SU-DHL-6 (cell line): ENCODE measurements around the gene RPS6KA2.

Source experiments
- H2AFZ ChIP-seq: fragments of 200-600 bp; sonication (generic); 2 replicates; pipeline ENCODE4 v1.6.1; 2014; ENCODE audit warnings: low read depth, mild to moderate bottlenecking, moderate library complexity, mixed read lengths, antibody characterized with exemption, low read length; ENCODE audit not compliant: severe bottlenecking
- H3F3A ChIP-seq: fragments of 200-600 bp; shearing (Covaris generic); 2 replicates; pipeline ENCODE4 v1.6.0; 2016; ENCODE audit warnings: antibody characterized with exemption, mild to moderate bottlenecking; ENCODE audit not compliant: insufficient read depth
- H3K27ac ChIP-seq: fragments of 200-600 bp; sonication (generic); 2 replicates; pipeline ENCODE4 v1.5.1; 2016; ENCODE audit warnings: low read depth, mild to moderate bottlenecking, low read length, moderate library complexity, mixed read lengths
- H3K27me3 ChIP-seq: fragments of 200-600 bp; sonication (generic), shearing (Covaris generic); 2 replicates; pipeline ENCODE4 v1.6.0; 2014; ENCODE audit warnings: mild to moderate bottlenecking, low read length
- H3K36me3 ChIP-seq: fragments of 200-600 bp; sonication (generic); 2 replicates; pipeline ENCODE4 v1.6.1; 2014; ENCODE audit warnings: mild to moderate bottlenecking, low read length, mixed read lengths
- H3K4me2 ChIP-seq: fragments of 300-600, 200-600 bp; shearing (Covaris generic), sonication (generic); 2 replicates; pipeline ENCODE4 v1.6.0; 2014; ENCODE audit warnings: low read length, low read depth, mild to moderate bottlenecking; ENCODE audit not compliant: poor library complexity, severe bottlenecking
- H3K4me3 ChIP-seq: fragments of 200-600 bp; sonication (generic); 2 replicates; pipeline ENCODE4 v1.5.1; 2014; ENCODE audit warnings: antibody characterized with exemption, low read length, mild to moderate bottlenecking, mixed read lengths; ENCODE audit not compliant: insufficient read depth, poor library complexity, severe bottlenecking
- H3K79me2 ChIP-seq: fragments of 200-600 bp; sonication (generic); 2 replicates; pipeline ENCODE4 v1.6.1; 2014; ENCODE audit warnings: mild to moderate bottlenecking, low read length, moderate library complexity; ENCODE audit not compliant: insufficient read depth
- H3K9ac ChIP-seq: fragments of 200-600 bp; sonication (generic); 2 replicates; pipeline ENCODE4 v1.7.0; 2014; ENCODE audit warnings: mild to moderate bottlenecking, low read length
- H3K9me2 ChIP-seq: fragments of 200-600 bp; sonication (generic); replicated peaks from 2 replicates; pipeline ENCODE4 v1.6.1; 2014; ENCODE audit warnings: low read length; ENCODE audit not compliant: insufficient read depth
- H3K9me3 ChIP-seq: fragments of 200-600 bp; sonication (generic); 2 replicates; pipeline ENCODE4 v1.6.1; 2014; ENCODE audit warnings: low read length, mixed read lengths; ENCODE audit not compliant: insufficient read depth
- H4K20me1 ChIP-seq: fragments of 200-600 bp; sonication (generic); 2 replicates; pipeline ENCODE4 v1.6.1; 2014; ENCODE audit warnings: low read depth, mild to moderate bottlenecking, antibody characterized with exemption, low read length, moderate library complexity, mixed read lengths
- EZH2phosphoT487 ChIP-seq: fragments of 200-600 bp; sonication (generic), shearing (Covaris generic); conservative IDR thresholded peaks from 2 replicates; pipeline ENCODE4 v1.6.1; 2018; ENCODE audit warnings: mild to moderate bottlenecking, antibody characterized with exemption, low read length, moderate library complexity, mixed read lengths
- TF ChIP-seq, protein P1 (sequence below): fragments of 200-600 bp; sonication (generic); IDR thresholded peaks from one replicate; pipeline ENCODE4 v1.5.1; 2017; ENCODE audit warnings: antibody characterized with exemption, mild to moderate bottlenecking, low read length, moderate library complexity; ENCODE audit not compliant: insufficient read depth, poor library complexity, severe bottlenecking

RPS6KA2 gene

DNA sequence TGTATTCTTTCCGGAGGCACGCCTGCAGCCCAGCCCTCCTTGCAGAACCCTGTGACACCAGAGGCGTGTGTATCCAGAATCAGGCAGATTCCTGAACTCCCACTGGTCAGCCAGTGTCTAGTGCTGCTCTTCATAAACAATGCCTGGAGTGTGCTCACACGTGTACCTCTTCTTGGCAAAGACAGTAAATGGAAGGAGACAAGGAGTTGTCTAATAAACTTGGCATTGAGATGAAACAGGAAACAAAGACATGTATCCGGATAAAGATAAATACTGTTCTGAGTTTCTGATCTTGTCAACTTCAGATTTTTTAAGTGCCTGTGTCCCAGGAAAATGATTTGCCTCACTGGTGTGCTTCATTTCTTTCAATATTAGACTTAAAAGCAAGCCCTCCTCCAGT is 1.7 kb downstream of the RPS6KA2 start:
- Histone ChIP-seq H3K9ac (no peak overlapping the region), H3K4me3 (no peak overlapping the region), H3K4me2 (no peak overlapping the region), H3F3A (no peaks in the 10 kb centered on the region), H3K9me3 (no peaks in the 10 kb centered on the region), H2AFZ (no peak overlapping the region), H3K36me3 (no peaks in the 10 kb centered on the region), H3K79me2 (no peaks in the 10 kb centered on the region), H3K9me2 (no peaks in the 10 kb centered on the region), H4K20me1 (no peaks in the 10 kb centered on the region), H3K27ac (no peak overlapping the region), H3K27me3 (no peaks in the 10 kb centered on the region)
- TF ChIP-seq, protein P1, sequence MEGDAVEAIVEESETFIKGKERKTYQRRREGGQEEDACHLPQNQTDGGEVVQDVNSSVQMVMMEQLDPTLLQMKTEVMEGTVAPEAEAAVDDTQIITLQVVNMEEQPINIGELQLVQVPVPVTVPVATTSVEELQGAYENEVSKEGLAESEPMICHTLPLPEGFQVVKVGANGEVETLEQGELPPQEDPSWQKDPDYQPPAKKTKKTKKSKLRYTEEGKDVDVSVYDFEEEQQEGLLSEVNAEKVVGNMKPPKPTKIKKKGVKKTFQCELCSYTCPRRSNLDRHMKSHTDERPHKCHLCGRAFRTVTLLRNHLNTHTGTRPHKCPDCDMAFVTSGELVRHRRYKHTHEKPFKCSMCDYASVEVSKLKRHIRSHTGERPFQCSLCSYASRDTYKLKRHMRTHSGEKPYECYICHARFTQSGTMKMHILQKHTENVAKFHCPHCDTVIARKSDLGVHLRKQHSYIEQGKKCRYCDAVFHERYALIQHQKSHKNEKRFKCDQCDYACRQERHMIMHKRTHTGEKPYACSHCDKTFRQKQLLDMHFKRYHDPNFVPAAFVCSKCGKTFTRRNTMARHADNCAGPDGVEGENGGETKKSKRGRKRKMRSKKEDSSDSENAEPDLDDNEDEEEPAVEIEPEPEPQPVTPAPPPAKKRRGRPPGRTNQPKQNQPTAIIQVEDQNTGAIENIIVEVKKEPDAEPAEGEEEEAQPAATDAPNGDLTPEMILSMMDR, result no peak
- TF ChIP-seq EZH2phosphoT487, result no peak

DNA sequence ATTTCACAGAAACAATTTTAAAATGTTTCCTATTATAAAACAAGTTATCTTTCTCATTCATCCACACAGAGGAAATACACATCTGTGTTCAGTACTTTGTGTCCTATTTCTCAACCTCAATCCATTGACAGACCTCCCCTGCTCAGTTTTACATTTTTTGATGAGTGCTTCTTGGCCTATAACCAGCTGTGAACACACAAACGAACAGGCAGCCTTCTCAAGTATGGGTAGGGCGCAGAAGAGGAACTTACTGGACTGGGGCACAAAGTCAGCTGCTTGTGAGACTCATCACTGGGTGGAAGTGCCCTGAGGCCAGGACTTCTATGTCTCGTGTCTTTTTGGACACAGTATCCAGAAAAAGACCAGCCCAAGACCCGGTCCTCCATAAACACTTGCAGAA is 2.8 kb downstream of the RPS6KA2 start:
- Histone ChIP-seq H3K4me2 (no peak overlapping the region), H3K79me2 (no peaks in the 10 kb centered on the region), H3K27me3 (no peaks in the 10 kb centered on the region), H3F3A (no peaks in the 10 kb centered on the region), H2AFZ (no peak overlapping the region), H3K9me2 (no peaks in the 10 kb centered on the region), H3K9ac (no peak overlapping the region), H4K20me1 (no peaks in the 10 kb centered on the region), H3K9me3 (no peaks in the 10 kb centered on the region), H3K4me3 (no peak overlapping the region), H3K27ac (no peak overlapping the region), H3K36me3 (no peaks in the 10 kb centered on the region)
- TF ChIP-seq, protein P1, result no peak
- no peak for TF ChIP-seq EZH2phosphoT487

DNA sequence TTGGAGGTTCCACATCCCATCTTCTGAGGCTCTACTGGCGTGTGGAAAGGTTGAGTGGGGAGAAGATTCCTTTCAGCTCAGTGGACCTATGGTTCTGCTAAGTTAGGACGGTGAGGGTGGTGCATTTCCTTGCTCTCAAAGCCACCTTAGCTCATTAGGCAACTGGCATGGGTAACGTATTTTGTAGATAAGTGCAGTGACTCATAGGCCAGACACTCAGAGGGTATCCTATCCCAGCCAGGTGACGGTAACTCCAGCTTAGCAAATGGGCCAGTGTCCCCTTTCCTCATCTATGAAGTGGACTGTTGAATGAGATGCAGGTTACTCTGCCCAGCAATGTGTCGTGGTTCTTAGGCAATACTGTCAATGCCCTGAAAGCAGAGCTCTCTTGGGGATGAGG is 3.7 kb downstream of the RPS6KA2 start:
- Histone ChIP-seq H3K4me2 (no peak overlapping the region), H3K9ac (no peak overlapping the region), H4K20me1 (no peaks in the 10 kb centered on the region), H2AFZ (no peak overlapping the region), H3K79me2 (no peaks in the 10 kb centered on the region), H3F3A (no peaks in the 10 kb centered on the region), H3K36me3 (no peaks in the 10 kb centered on the region), H3K27ac (no peak overlapping the region), H3K4me3 (no peak overlapping the region), H3K9me3 (no peaks in the 10 kb centered on the region), H3K27me3 (no peaks in the 10 kb centered on the region), H3K9me2 (no peaks in the 10 kb centered on the region)
- no peak for TF ChIP-seq EZH2phosphoT487
- TF ChIP-seq, protein P1, result no peak

GRCh38 chr6:166621114-166621540 is 5.9 kb downstream of the RPS6KA2 start:
- no peaks in the 10 kb centered on the region for H3K79me2 ChIP-seq
- H3F3A ChIP-seq, result no peaks in the 10 kb centered on the region
- TF ChIP-seq EZH2phosphoT487, result no peak
- TF ChIP-seq, protein P1, result no peak

More at GRCh38 chr6:166621114-166621540, 5.9 kb downstream of the RPS6KA2 start:
- Histone ChIP-seq H3K27me3 (no peaks in the 10 kb centered on the region), H3K9ac (no peak overlapping the region), H3K9me3 (no peaks in the 10 kb centered on the region), H3K27ac (no peak overlapping the region), H2AFZ (no peak overlapping the region), H3K4me2 (no peak overlapping the region), H3K4me3 (no peak overlapping the region), H3K9me2 (no peaks in the 10 kb centered on the region), H4K20me1 (no peaks in the 10 kb centered on the region), H3K36me3 (no peaks in the 10 kb centered on the region)
